H1 (cell line): ENCODE results near the gene ANKRD40CL. TPM values are rescaled to one million over a fixed set of nuclear protein-coding genes. Genes with fewer than 3 reads are reported as not detected.

Experiments used
- CTCF ChIA-PET: fragments of 300-600 bp; sonication (Branson Sonifier 250); formaldehyde crosslinking; loops from one replicate; lab custom pipeline; 2021; ENCODE audit not compliant: partially characterized antibody; lab: Charles Lee
- POLR2A ChIA-PET: fragments of 300-600 bp; sonication (Branson Sonifier 250); formaldehyde crosslinking; loops from one replicate; lab custom pipeline; 2021; ENCODE audit warnings: inconsistent platforms; ENCODE audit not compliant: partially characterized antibody; lab: Charles Lee
- DNase-seq, 2 experiments: peaks; one replicate each; pipeline versions ENCODE4 v3.0.0 to v3.0.0-alpha.2; 2010 to 2022; ENCODE audit warnings: low spot score in 2 of 2, low read depth in 1 of 2, mixed read lengths in 1 of 2
- FAIRE-seq: peaks from 2 replicates; lab custom pipeline; 2011; peaks lifted over from hg19 to GRCh38; lab: Jason Lieb, UNC
- H2AFZ ChIP-seq: 2 replicates; pipeline ENCODE4 v1.8.1; 2012; ENCODE audit warnings: low read length, inconsistent platforms
- H2AK5ac ChIP-seq: 2 replicates; pipeline ENCODE4 v1.6.1; 2013; ENCODE audit warnings: low read depth, low read length
- H2BK120ac ChIP-seq: replicated peaks from 2 replicates; pipeline ENCODE3; 2013; ENCODE audit warnings: low read depth, low read length, inconsistent platforms
- H2BK12ac ChIP-seq: 2 replicates; pipeline ENCODE4 v1.6.1; 2013; ENCODE audit warnings: low read depth, low read length
- H2BK15ac ChIP-seq: 2 replicates; pipeline ENCODE4 v1.6.1; 2013; ENCODE audit warnings: low read length
- H2BK20ac ChIP-seq: 2 replicates; pipeline ENCODE4 v1.6.1; 2013; ENCODE audit warnings: low read length
- H2BK5ac ChIP-seq: 2 replicates; pipeline ENCODE4 v1.6.1; 2013; ENCODE audit warnings: low read depth, low read length
- H3K14ac ChIP-seq: 2 replicates; pipeline ENCODE4 v1.6.1; 2013; ENCODE audit warnings: inconsistent platforms; ENCODE audit not compliant: insufficient read length
- H3K18ac ChIP-seq: 2 replicates; pipeline ENCODE4 v1.6.1; 2013; ENCODE audit warnings: low read length; ENCODE audit errors: extremely low read depth
- H3K23ac ChIP-seq: 2 replicates; pipeline ENCODE4 v1.6.1; 2013; ENCODE audit warnings: inconsistent platforms; ENCODE audit not compliant: insufficient read length
- H3K23me2 ChIP-seq: 2 replicates; pipeline ENCODE4 v1.6.1; 2013; ENCODE audit warnings: low read depth, low read length
- H3K27ac ChIP-seq: 2 replicates; pipeline ENCODE4 v1.6.1; 2011; ENCODE audit warnings: low read depth, low read length, inconsistent platforms
- H3K27me3 ChIP-seq, 4 experiments: replicated peaks in 1 of 4; 1 replicate in 1 of 4; 2 replicates in 3 of 4; pipeline versions ENCODE4 v1.6.1 to v1.8.1; 2011 to 2013; ENCODE audit warnings: low read length in 3 of 4, mild to moderate bottlenecking in 3 of 4, inconsistent platforms in 2 of 4, mixed read lengths in 2 of 4, moderate library complexity in 1 of 4; ENCODE audit not compliant: control insufficient read depth in 3 of 4, insufficient read depth in 3 of 4; ENCODE audit errors: extremely low read depth in 1 of 4
- H3K36me3 ChIP-seq, 4 experiments: 2 replicates each; pipeline versions ENCODE4 v1.6.1 to v1.8.1; 2011 to 2013; ENCODE audit warnings: mild to moderate bottlenecking in 4 of 4, low read length in 3 of 4, moderate library complexity in 2 of 4, control low read depth in 1 of 4, inconsistent platforms in 1 of 4; ENCODE audit not compliant: insufficient read depth in 4 of 4, control insufficient read depth in 2 of 4
- H3K4ac ChIP-seq: replicated peaks from 2 replicates; pipeline ENCODE3; 2013; ENCODE audit warnings: low read length, low read depth, mixed read lengths, inconsistent platforms; ENCODE audit not compliant: insufficient read length
- H3K4me1 ChIP-seq, 4 experiments: replicated peaks in 1 of 4; 1 replicate in 1 of 4; 2 replicates in 3 of 4; pipeline versions ENCODE4 v1.6.1 to v1.8.1; 2011 to 2013; ENCODE audit warnings: low read length in 3 of 4, inconsistent platforms in 2 of 4, mixed read lengths in 1 of 4; ENCODE audit not compliant: insufficient read depth in 4 of 4, control insufficient read depth in 3 of 4
- H3K4me2 ChIP-seq, 2 experiments: 2 replicates each; pipeline versions ENCODE4 v1.6.1 to v1.8.1; 2011 to 2013; ENCODE audit warnings: low read depth in 2 of 2, low read length in 2 of 2, control low read depth in 1 of 2, inconsistent platforms in 1 of 2, mild to moderate bottlenecking in 1 of 2; ENCODE audit not compliant: insufficient read depth in 1 of 2
- H3K4me3 ChIP-seq, 4 experiments: fragments of 200-600, 300-600 bp in 1 of 4; sonication (generic), shearing (Covaris generic), sonication (Bioruptor Twin) in 1 of 4; 2 replicates each; pipeline versions ENCODE4 v1.5.1 to v1.8.1; 2011 to 2016; ENCODE audit warnings: low read length in 4 of 4, low read depth in 3 of 4, control low read depth in 2 of 4, inconsistent platforms in 2 of 4, mild to moderate bottlenecking in 2 of 4, mixed read lengths in 1 of 4, moderate library complexity in 1 of 4; ENCODE audit not compliant: insufficient read depth in 2 of 4; ENCODE audit errors: extremely low read depth in 1 of 4
- H3K56ac ChIP-seq: replicated peaks from 2 replicates; pipeline ENCODE3; 2013; ENCODE audit warnings: low read depth, mild to moderate bottlenecking, mixed read lengths, low read length, inconsistent platforms; ENCODE audit not compliant: insufficient read length
- H3K79me1 ChIP-seq: 2 replicates; pipeline ENCODE4 v1.6.1; 2013; ENCODE audit warnings: low read depth, low read length, control low read depth
- H3K79me2 ChIP-seq, 2 experiments: 2 replicates each; pipeline versions ENCODE4 v1.6.1 to v1.8.1; 2012 to 2013; ENCODE audit warnings: low read length in 2 of 2, mild to moderate bottlenecking in 2 of 2, inconsistent platforms in 1 of 2; ENCODE audit not compliant: insufficient read depth in 2 of 2, control insufficient read depth in 1 of 2
- H3K9ac ChIP-seq, 4 experiments: replicated peaks in 1 of 4; 1 replicate in 1 of 4; 2 replicates in 3 of 4; pipeline versions ENCODE4 v1.6.1 to v1.8.1; 2011 to 2013; ENCODE audit warnings: low read depth in 3 of 4, low read length in 3 of 4, control low read depth in 2 of 4, mild to moderate bottlenecking in 2 of 4, moderate library complexity in 2 of 4, inconsistent platforms in 1 of 4; ENCODE audit errors: extremely low read depth in 1 of 4
- H3K9me3 ChIP-seq, 2 experiments: 2 replicates each; pipeline versions ENCODE4 v1.6.1 to v1.8.1; 2012 to 2013; ENCODE audit warnings: mild to moderate bottlenecking in 2 of 2, moderate library complexity in 2 of 2, control low read depth in 1 of 2, inconsistent platforms in 1 of 2, low read depth in 1 of 2, low read length in 1 of 2, mixed read lengths in 1 of 2; ENCODE audit not compliant: insufficient read depth in 2 of 2
- H4K20me1 ChIP-seq, 2 experiments: replicated peaks in 1 of 2; 2 replicates each; pipeline versions ENCODE3 to v1.8.1; 2011 to 2013; ENCODE audit warnings: inconsistent platforms in 2 of 2, low read length in 2 of 2, mild to moderate bottlenecking in 1 of 2; ENCODE audit not compliant: insufficient read depth in 2 of 2, control insufficient read depth in 1 of 2
- H4K5ac ChIP-seq: 2 replicates; pipeline ENCODE4 v1.6.1; 2013; ENCODE audit warnings: low read length, low read depth, mixed read lengths, inconsistent platforms; ENCODE audit not compliant: insufficient read length
- H4K8ac ChIP-seq: 2 replicates; pipeline ENCODE4 v1.8.0; 2013; ENCODE audit warnings: mild to moderate bottlenecking, moderate library complexity, low read length, inconsistent platforms; ENCODE audit not compliant: insufficient read depth; ENCODE audit errors: extremely low read depth
- H4K91ac ChIP-seq: replicated peaks from 2 replicates; pipeline ENCODE3; 2013; ENCODE audit warnings: low read length, mixed read lengths, inconsistent platforms; ENCODE audit not compliant: insufficient read length
- CBX5 ChIP-seq: fragments of 300-800, 300-1000 bp; sonication (generic); IDR thresholded peaks from 2 replicates; pipeline ENCODE4 v1.7.1; 2016; ENCODE audit warnings: antibody characterized with exemption, low read length, low read depth
- CHD1 ChIP-seq: IDR thresholded peaks from 2 replicates; pipeline ENCODE4 v1.6.1; 2012; ENCODE audit warnings: low read depth, low read length, improper control_type of control experiment
- CTBP2 ChIP-seq: IDR thresholded peaks from 2 replicates; pipeline ENCODE4 v1.7.0; 2011; ENCODE audit warnings: borderline replicate concordance, mild to moderate bottlenecking, moderate library complexity, mixed read lengths, low read length; ENCODE audit not compliant: insufficient read depth, insufficient read length
- GABPA ChIP-seq: IDR thresholded peaks from 2 replicates; pipeline ENCODE4 v1.6.1; 2011; ENCODE audit warnings: mild to moderate bottlenecking, low read length, moderate library complexity, borderline replicate concordance; ENCODE audit not compliant: insufficient read depth
- HDAC6 ChIP-seq: IDR thresholded peaks from one replicate; pipeline ENCODE4 v1.7.1; 2012; ENCODE audit warnings: low read depth, mild to moderate bottlenecking, inconsistent platforms, low read length, moderate library complexity
- NRF1 ChIP-seq: IDR thresholded peaks from 2 replicates; pipeline ENCODE4 v1.6.1; 2011; ENCODE audit warnings: mild to moderate bottlenecking, low read depth, low read length, improper control_type of control experiment
- PHF8 ChIP-seq: fragments of 200-600 bp; sonication (generic); conservative IDR thresholded peaks from 2 replicates; pipeline ENCODE4 v1.7.1; 2012; ENCODE audit warnings: low read depth, mild to moderate bottlenecking, inconsistent platforms, low read length, moderate library complexity
- RAD21 ChIP-seq, 2 experiments: IDR thresholded peaks in 1 of 2; conservative IDR thresholded peaks in 1 of 2; 2 replicates each; pipeline ENCODE4 v1.6.1; 2011; ENCODE audit warnings: low read depth in 2 of 2, low read length in 2 of 2, improper control_type of control experiment in 1 of 2, inconsistent platforms in 1 of 2, mild to moderate bottlenecking in 1 of 2, moderate library complexity in 1 of 2
- RBBP5 ChIP-seq: IDR thresholded peaks from 2 replicates; pipeline ENCODE4 v1.7.1; 2012; ENCODE audit warnings: low read depth, mild to moderate bottlenecking, inconsistent platforms, low read length, moderate library complexity, borderline replicate concordance
- SP2 ChIP-seq: IDR thresholded peaks from 2 replicates; pipeline ENCODE4 v1.6.1; 2012; ENCODE audit warnings: mild to moderate bottlenecking, low read length, inconsistent platforms
- WGBS, 2 experiments: shearing (Covaris generic) in 1 of 2; methylation state at CpG; one replicate each; pipeline versions ENCODE4 v1.1.6 to v1.1.7; 2013 to 2015; ENCODE audit warnings: low lambda C conversion rate in 2 of 2, mixed read lengths in 2 of 2, inconsistent platforms in 1 of 2, low coverage in 1 of 2, missing lambda C conversion rate in 1 of 2; ENCODE audit not compliant: insufficient replicate concordance in 2 of 2, insufficient coverage in 1 of 2, insufficient read length in 1 of 2; ENCODE audit errors: extremely low coverage in 1 of 2, missing lambda C conversion rate in 1 of 2; 5-methylcytosine and 5-hydroxymethylcytosine counted together
- polyA plus RNA-seq, 7 experiments: library from polyadenylated mRNA; depleted of rRNA in 3 of 7; stranded (reverse) in 5 of 7; unstranded in 2 of 7; fragments of >200 nt in 5 of 7; fragments of 200-250 nt in 2 of 7; gene quantifications; 1 replicate in 5 of 7; 2 replicates in 1 of 7; 4 replicates in 1 of 7; pipeline versions ENCODE4 v1.2.1 to v1.2.3, GENCODE V29; 2011 to 2013; ENCODE audit warnings: missing spikeins in 2 of 7, mixed read lengths in 2 of 7
- total RNA-seq: library from RNA; stranded (reverse); fragmentation: NEBNext Ultra II Directional; extraction: Animal tissue kit (Norgen Biotek cat#: 25700); gene quantifications from 2 replicates; pipeline ENCODE4 v1.2.1, GENCODE V29; 2021
- TF ChIP-seq, protein P1 (sequence below): IDR thresholded peaks from 2 replicates; pipeline ENCODE4 v1.6.1; 2012; ENCODE audit warnings: inconsistent platforms
- TF ChIP-seq, protein P2 (sequence below): IDR thresholded peaks from 2 replicates; pipeline ENCODE4 v1.6.1; 2011; ENCODE audit warnings: low read depth, mild to moderate bottlenecking, low read length; ENCODE audit not compliant: insufficient read depth

ANKRD40CL gene
- total and polyA plus RNA-seq, 2 of the 8 experiments (the other 6 are each of a cell fraction or from before 2014, with no cell fraction given): not detected

DNA sequence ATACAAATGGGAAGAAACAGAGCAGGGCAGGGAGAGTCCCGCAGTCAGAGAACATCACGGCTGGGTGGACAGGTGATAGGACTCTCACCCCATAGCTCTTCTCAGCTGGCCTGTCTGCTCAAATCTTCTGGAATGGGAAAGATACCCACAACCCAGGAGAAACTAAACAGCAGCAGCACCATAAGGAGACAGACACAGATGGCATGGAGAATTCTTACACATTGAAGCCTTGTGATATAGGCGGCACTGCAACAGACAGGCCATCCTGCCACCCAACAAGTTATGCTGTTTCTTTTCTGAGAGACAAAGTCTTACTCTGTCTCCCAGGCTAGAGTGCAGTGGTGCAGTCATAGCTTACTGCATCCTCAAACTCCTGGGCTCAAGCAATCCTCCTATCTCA lies 8.6 kb upstream of the ANKRD40CL start:
- H2BK5ac ChIP-seq: no peak overlapping the region
- H2BK20ac ChIP-seq: no peak overlapping the region
- no peak overlapping the region for H3K23ac ChIP-seq
- H3K18ac ChIP-seq: no peak overlapping the region
- CTCF ChIA-PET: interaction anchor here (0.6 to 9.3 kb wide), 8 partner anchors 11 to 111 kb away, joined by 3 to 63 read pairs (median 4); no protein-coding TSS in a partner anchor
- no peaks in the 10 kb centered on the region for H3K4me1 ChIP-seq
- no peaks in the 10 kb centered on the region for H3K79me1 ChIP-seq
- no peak overlapping the region for H2BK15ac ChIP-seq
- H3K4me2 ChIP-seq: no peak overlapping the region
- H2BK12ac ChIP-seq: no peak overlapping the region
- H3K9ac ChIP-seq: no peak overlapping the region
- no peak for DNase-seq
- no peak overlapping the region for H3K4ac ChIP-seq
- 88% methylated on average over 3 of the region's 3 CpGs; no CpG with 5 or more reads in 1 of the 2 experiments for WGBS, 2 experiments
- no peak for FAIRE-seq
- H3K27me3 ChIP-seq: no peaks in the 10 kb centered on the region
- no peaks in the 10 kb centered on the region for H3K9me3 ChIP-seq
- H3K56ac ChIP-seq: no peak overlapping the region
- no peak overlapping the region for H4K91ac ChIP-seq
- H2AFZ ChIP-seq: no peak overlapping the region
- no peak overlapping the region for H3K4me3 ChIP-seq
- no peaks in the 10 kb centered on the region for H4K20me1 ChIP-seq
- H3K27ac ChIP-seq: no peak overlapping the region
- TF ChIP-seq RAD21 (IDR thresholded peaks at IDR 0.05 in 1 of 2, conservative IDR thresholded peaks at IDR 0.05 in 1 of 2; ENCODE audit: low read depth in 2 of 2, low read length in 2 of 2) (no peak), CHD1 (no peak), NRF1 (no peak), GABPA (no peak), SP2 (no peak), CTBP2 (no peak), CBX5 (no peak), HDAC6 (no peak), PHF8 (no peak), RBBP5 (no peak)
- TF ChIP-seq, protein P1, sequence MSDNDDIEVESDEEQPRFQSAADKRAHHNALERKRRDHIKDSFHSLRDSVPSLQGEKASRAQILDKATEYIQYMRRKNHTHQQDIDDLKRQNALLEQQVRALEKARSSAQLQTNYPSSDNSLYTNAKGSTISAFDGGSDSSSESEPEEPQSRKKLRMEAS: no peak
- TF ChIP-seq, protein P2, sequence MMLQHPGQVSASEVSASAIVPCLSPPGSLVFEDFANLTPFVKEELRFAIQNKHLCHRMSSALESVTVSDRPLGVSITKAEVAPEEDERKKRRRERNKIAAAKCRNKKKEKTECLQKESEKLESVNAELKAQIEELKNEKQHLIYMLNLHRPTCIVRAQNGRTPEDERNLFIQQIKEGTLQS: no peak
- TF ChIP-seq, all 59 proteins: peak for 0
- POLR2A ChIA-PET: interaction anchor here (0.6 to 1.5 kb wide), 2 partner anchors 90 to 319 kb away, joined by 4 to 5 read pairs; partner anchors contain the start of gene TOB1
- Histone ChIP-seq H2AK5ac (no peak overlapping the region), H3K79me2 (no peaks in the 10 kb centered on the region), H2BK120ac (no peak overlapping the region), H4K5ac (no peak overlapping the region), H3K36me3 (no peaks in the 10 kb centered on the region), H3K14ac (no peak overlapping the region), H3K23me2 (0 out of 2 replicates have a peak, but pooled peaks cover 2% of the 10 kb centered on the region), H4K8ac (no peak overlapping the region)
